GM18511 (cell line): ENCODE results near the gene CEP63.
A peak's percentile ranks its signal among the peaks of the same experiment; 100 is the strongest.

Source experiments
- ATAC-seq: cut with Tn5 transposase; IDR thresholded peaks from one replicate; pipeline ENCODE4 v1.9.1; 2021; ENCODE audit warnings: mild to moderate bottlenecking, moderate library complexity; ENCODE audit not compliant: unreplicated experiment

The CEP63 gene

GRCh38 chr3:134485718-134486576, at the start of gene CEP63, which contains the start of gene ANAPC13:
Gene CEP63, plus strand, starts transcription at chr3:134486057. Its CDS starts 9,264 bp downstream, at chr3:134495321.
Gene ANAPC13, minus strand, starts transcription at chr3:134485985. Its CDS starts 3,081 bp downstream, at chr3:134482904.
- peak; percentile 87 for ATAC-seq

- ATAC-seq, result no peak
These were observed 48.6 kb upstream of the CEP63 start for GRCh38 chr3:134437211-134437752.

GRCh38 chr3:134441321-134441720, 44.5 kb upstream of the CEP63 start:
- no peak for ATAC-seq

- ATAC-seq, result no peak
These were observed 44.0 kb upstream of the CEP63 start for GRCh38 chr3:134441821-134442220.

- ATAC-seq, result no peak
These were observed 40.8 kb upstream of the CEP63 start for GRCh38 chr3:134445095-134445494.

GRCh38 chr3:134445636-134446035, 40.2 kb upstream of the CEP63 start:
- ATAC-seq, result no peak

GRCh38 chr3:134446800-134447199, 39.1 kb upstream of the CEP63 start:
- no peak for ATAC-seq

GRCh38 chr3:134447351-134447750, 38.5 kb upstream of the CEP63 start:
- ATAC-seq, result no peak

GRCh38 chr3:134448664-134449063, 37.2 kb upstream of the CEP63 start:
- ATAC-seq, result no peak

- no peak for ATAC-seq
These were observed 36.6 kb upstream of the CEP63 start for GRCh38 chr3:134449277-134449676.

GRCh38 chr3:134449951-134450350, 35.9 kb upstream of the CEP63 start:
- ATAC-seq, result no peak

- no peak for ATAC-seq
These were observed 32.2 kb upstream of the CEP63 start for GRCh38 chr3:134453631-134454030.

- no peak for ATAC-seq
These were observed 28.3 kb upstream of the CEP63 start for GRCh38 chr3:134457376-134458074.

- ATAC-seq, result no peak
These were observed 27.4 kb upstream of the CEP63 start for GRCh38 chr3:134458406-134458945.

- no peak for ATAC-seq
These were observed 26.3 kb upstream of the CEP63 start for GRCh38 chr3:134459562-134459961.

- no peak for ATAC-seq
These were observed 24.9 kb upstream of the CEP63 start for GRCh38 chr3:134460965-134461364.

GRCh38 chr3:134462331-134462941, 23.4 kb upstream of the CEP63 start:
- no peak for ATAC-seq

GRCh38 chr3:134463676-134464063, 22.2 kb upstream of the CEP63 start:
- no peak for ATAC-seq

GRCh38 chr3:134464064-134464688, 21.7 kb upstream of the CEP63 start:
- no peak for ATAC-seq

- ATAC-seq, result no peak
These were observed 21.0 kb upstream of the CEP63 start for GRCh38 chr3:134464689-134465365.
